ENCODE data around the gene CCR2.

The CCR2 gene

DNA sequence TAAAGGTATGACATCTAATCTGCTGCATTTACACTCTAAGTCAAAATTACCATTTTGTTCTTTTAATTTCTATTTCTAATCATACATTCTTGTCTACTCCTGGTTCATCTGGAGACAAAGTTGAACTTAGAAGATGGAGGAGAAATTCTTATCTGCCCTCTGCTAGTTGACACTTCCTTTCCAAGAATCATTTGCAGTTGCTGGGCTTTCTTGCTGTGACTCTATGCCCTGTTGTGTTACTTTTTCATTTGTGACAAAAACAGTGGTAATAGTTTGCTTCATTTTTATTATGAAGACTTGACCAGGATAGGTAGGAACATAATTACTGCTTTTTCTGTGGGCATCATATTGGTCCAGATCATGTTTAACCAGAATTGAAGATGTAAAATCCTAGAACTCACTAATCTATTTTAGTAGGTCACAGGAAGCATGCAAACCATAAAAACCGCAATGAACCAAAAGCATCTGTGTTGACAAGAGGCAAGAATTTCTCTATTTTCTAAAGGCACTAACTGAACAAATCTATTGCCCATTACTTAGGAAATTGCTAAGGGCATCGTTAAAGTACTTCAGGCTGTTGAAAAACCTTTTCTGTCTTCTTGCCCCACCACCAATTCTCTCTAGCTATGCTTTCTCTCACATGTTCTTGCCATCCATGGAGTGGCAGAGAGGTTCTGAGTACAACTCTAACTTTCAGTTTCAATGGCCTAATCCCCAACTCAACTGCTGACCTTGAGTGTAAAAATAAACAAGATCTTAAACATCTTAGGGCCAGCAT is 4.2 kb upstream of the CCR2 start:
- H3K4me3 ChIP-seq (ENCODE audit: low read depth, low read length): no peak overlapping the region
- peak; percentile 71 for DNase-seq (ENCODE audit: low read depth)

DNA sequence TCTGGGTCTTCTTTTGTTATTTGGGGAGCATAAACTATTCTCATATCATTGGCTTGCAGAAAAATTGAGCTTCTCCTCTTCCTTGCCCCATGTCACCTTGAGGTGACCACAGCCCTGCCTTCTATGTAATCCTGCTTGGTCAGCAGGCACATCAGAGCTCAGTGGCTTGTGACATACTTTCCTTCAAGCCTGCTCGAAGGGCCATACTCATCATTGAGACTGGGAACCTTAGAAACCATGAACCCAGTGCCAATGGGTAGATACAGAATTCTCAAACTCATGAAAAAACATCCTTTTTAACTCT is 3.7 kb upstream of the CCR2 start:
- H3K4me3 ChIP-seq (ENCODE audit: low read depth, low read length): no peak overlapping the region
- peak; percentile 57 for DNase-seq (ENCODE audit: low read depth)
- TF ChIP-seq, protein P1, sequence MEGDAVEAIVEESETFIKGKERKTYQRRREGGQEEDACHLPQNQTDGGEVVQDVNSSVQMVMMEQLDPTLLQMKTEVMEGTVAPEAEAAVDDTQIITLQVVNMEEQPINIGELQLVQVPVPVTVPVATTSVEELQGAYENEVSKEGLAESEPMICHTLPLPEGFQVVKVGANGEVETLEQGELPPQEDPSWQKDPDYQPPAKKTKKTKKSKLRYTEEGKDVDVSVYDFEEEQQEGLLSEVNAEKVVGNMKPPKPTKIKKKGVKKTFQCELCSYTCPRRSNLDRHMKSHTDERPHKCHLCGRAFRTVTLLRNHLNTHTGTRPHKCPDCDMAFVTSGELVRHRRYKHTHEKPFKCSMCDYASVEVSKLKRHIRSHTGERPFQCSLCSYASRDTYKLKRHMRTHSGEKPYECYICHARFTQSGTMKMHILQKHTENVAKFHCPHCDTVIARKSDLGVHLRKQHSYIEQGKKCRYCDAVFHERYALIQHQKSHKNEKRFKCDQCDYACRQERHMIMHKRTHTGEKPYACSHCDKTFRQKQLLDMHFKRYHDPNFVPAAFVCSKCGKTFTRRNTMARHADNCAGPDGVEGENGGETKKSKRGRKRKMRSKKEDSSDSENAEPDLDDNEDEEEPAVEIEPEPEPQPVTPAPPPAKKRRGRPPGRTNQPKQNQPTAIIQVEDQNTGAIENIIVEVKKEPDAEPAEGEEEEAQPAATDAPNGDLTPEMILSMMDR (IDR thresholded peaks at IDR 0.05; ENCODE audit: low read depth, low read length): no peak
- TF ChIP-seq POLR2A (IDR thresholded peaks at IDR 0.05; ENCODE audit: extremely low read depth, insufficient read length) (no peak), MYC (IDR thresholded peaks at IDR 0.05; ENCODE audit: low read depth, low read length) (no peak)
- TF ChIP-seq, protein P2, sequence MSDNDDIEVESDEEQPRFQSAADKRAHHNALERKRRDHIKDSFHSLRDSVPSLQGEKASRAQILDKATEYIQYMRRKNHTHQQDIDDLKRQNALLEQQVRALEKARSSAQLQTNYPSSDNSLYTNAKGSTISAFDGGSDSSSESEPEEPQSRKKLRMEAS (IDR thresholded peaks at IDR 0.05; ENCODE audit: low read depth, low read length): no peak

More for the DNA sequence above, 4.2 kb upstream of the CCR2 start:
- TF ChIP-seq, protein P2 (IDR thresholded peaks at IDR 0.05; ENCODE audit: low read depth, low read length): no peak
- TF ChIP-seq, protein P1 (IDR thresholded peaks at IDR 0.05; ENCODE audit: low read depth, low read length): no peak

DNA sequence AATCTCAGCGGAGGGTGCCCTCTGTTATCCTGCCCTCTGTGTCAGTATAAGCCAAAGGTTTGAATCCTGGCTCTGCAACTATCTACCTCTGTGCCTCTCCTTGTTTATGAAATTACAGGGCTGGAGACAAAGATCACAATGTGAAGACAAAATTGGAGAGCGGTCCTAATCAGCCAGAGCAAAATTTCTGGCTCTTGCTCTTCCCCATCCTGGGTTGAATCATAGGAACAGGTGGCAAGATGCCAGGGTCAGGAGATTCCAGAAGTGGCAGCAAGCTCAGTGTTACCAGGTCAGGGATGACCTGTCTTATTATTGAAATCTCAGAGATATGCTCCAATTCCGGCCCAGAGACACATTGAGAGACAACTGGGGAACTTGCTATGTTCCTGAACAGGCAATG is 2.3 kb upstream of the CCR2 start:
- H3K4me3 ChIP-seq (ENCODE audit: low read depth, low read length): no peak overlapping the region
- no peak for DNase-seq (ENCODE audit: low read depth)
- TF ChIP-seq, protein P1 (IDR thresholded peaks at IDR 0.05; ENCODE audit: low read depth, low read length): no peak
- TF ChIP-seq POLR2A (IDR thresholded peaks at IDR 0.05; ENCODE audit: extremely low read depth, insufficient read length) (no peak), MYC (IDR thresholded peaks at IDR 0.05; ENCODE audit: low read depth, low read length) (no peak)
- TF ChIP-seq, protein P2 (IDR thresholded peaks at IDR 0.05; ENCODE audit: low read depth, low read length): no peak

DNA sequence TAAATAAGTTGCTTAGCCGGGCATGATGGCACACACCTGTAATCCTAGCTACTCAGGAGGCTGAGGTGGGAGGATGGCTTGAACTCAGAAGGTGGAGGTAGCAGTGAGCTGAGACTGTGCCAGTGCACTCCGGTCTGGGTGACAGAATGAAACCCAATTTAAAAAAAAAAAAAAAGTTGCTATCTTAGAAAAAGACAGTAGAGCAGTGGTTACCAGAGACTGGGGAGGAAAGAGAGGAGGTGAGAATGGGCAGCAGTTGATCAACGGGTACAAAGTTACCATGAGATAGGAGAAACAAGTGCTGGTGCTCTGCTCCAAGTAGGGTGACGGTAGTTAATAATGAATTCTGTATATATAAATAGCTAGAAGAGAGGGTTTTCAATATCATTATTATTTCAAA is 821 bp upstream of the CCR2 start:
- no peak overlapping the region for H3K4me3 ChIP-seq (ENCODE audit: low read depth, low read length)
- no peak for DNase-seq (ENCODE audit: low read depth)
- TF ChIP-seq, protein P1 (IDR thresholded peaks at IDR 0.05; ENCODE audit: low read depth, low read length): no peak
- TF ChIP-seq, protein P2 (IDR thresholded peaks at IDR 0.05; ENCODE audit: low read depth, low read length): no peak

DNA sequence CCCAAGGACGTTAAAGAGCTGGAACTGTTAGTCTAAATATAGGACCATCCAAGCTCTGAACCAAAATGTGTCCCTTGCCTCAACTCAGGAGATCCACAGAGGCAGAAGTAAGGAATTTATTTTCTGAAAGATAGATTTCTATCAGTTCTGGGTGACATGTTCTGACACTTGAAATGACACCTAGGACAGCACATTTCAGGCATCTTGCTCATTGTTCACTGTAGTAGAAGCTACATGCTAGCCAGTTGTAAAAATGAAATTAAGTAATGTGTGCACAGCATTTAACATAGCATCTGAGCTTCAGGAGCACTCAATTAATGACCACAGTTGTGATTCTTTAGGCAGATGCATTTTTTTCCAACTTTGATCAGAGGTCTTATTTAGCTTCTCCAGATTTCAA is 567 bp downstream of the CCR2 start:
- peak overlapping the region; percentile 33 for H3K4me3 ChIP-seq (ENCODE audit: low read depth, low read length)
- TF ChIP-seq, protein P1 (IDR thresholded peaks at IDR 0.05; ENCODE audit: low read depth, low read length): no peak
- TF ChIP-seq, protein P2 (IDR thresholded peaks at IDR 0.05; ENCODE audit: low read depth, low read length): no peak
- TF ChIP-seq MYC (IDR thresholded peaks at IDR 0.05; ENCODE audit: low read depth, low read length) (no peak), POLR2A (IDR thresholded peaks at IDR 0.05; ENCODE audit: extremely low read depth, insufficient read length) (no peak)
- no peak for DNase-seq (ENCODE audit: low read depth)
